Inferior parietal cortex (tissue), 1 donor: ENCODE measurements around the gene C10orf95.
"Not testable (repeated sequence)": the region's sequence is repeated elsewhere in the genome, so short reads cannot be mapped to it uniquely, and the experiment has no call there.

Experiments used
- DNase-seq: peaks from one replicate; pipeline ENCODE4 v3.0.0-alpha.2; 2016; ENCODE audit errors: extremely low spot score

C10orf95 gene

GRCh38 chr10:102465466-102465865 lies 14.1 kb upstream of the C10orf95 start:
- DNase-seq: no peak

GRCh38 chr10:102463983-102464382 lies 12.6 kb upstream of the C10orf95 start:
- DNase-seq: no peak

DNA sequence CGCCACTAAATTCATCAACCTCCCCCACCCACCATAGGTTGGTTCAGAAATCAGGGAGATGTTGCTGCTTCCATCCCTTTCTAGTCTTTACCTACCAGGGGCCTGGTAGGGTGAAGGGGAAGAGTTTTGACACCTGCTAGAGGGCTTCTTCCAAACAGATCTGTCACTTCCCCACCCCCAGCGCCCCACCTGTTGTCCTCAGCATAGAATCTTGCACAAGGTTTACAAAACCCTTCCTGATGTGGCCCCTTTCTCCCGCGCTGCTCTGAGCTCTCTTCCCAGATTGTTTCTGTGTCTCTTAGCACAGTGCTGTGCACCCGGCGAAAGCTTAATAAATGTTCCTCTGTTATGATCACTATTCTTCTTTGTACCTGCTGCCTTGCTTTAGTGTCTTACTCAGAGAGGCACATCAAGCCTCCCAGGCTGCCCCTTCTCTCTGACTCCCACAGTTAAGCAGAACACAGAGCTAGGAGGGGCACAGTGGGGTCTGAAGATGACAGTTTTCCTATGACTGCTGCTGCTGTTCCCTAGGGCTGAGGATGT lies 11.2 kb upstream of the C10orf95 start:
- no peak for DNase-seq

DNA sequence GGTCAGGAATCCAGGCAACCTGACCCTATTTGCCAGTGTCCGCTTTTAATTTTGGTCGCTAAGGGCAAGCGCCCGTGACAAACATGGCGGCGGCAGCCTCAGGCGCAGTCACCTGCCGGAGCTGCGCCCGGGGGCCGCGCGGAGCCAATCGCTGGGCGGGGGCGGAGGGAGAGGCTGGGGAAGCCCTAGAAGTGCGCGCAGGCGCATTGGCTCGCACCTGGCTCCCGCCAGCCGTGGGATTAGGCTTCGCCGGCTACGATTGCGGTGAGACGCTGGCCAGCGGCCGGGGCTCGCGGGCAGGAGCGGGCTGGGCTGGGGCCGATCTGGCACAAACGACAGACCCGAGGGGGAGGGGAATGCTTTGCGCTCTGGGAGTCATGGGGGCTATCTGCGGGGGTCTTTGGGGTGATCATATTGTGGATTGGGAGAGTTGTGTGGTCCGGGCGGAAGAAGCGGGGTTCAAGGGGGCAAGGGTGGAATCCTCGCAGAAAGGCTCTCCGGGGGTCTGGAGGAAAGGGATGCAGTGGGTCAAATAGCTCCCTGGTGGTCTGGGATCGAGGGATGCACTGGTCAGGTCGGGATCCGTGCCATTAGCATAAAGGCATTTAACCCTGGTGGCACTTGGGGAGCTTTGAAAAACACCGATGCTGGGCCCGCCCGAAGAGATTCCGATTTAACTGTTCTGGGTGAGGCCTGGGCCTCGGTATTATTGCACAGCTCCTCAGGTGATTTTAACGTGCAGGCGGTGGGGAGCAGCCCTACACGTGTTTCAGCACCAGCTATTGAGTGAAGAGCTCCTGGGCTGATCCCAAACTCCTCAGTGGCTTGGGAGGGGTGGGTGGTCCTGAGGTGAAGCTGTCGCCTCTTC lies 10.1 kb upstream of the C10orf95 start:
- peak; percentile 86 for DNase-seq

DNA sequence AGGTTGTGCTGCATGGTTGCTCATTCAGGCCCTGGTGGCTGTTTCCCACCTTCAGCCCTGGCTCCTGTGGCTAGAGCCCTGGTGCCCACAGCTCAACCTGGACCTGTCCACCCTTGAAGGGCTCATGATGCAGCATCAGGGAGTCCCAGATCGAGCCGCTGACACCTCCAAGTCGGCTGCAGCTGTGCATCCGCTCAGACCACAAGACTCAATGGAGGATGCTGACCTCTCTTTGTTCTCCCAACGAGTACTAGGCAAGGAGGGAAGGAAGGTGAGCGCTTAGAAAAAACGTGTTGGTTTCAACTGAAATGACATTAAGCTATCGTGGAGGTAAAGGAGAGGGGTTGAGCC lies 9.5 kb upstream of the C10orf95 start:
- no peak for DNase-seq

DNA sequence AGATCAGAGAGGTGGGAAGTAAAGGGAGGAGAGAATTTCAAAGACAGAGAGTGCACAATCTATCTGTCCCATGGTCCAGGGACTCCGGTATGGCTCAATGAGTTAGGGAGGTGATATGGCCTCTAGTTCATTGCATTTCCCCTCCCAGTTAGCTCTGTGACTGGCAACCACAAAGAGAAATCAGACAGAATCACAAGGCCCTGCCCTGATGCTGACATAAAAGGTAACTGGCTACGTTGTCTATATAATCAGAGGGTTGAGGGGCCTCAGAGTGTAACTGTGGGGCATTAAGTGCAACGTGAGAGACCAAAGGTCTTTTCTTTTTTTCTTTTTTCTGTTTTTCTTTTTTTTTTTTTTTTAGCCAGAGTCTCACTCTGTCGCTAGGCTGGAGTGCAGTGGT lies 7.3 kb upstream of the C10orf95 start:
- no peak for DNase-seq

DNA sequence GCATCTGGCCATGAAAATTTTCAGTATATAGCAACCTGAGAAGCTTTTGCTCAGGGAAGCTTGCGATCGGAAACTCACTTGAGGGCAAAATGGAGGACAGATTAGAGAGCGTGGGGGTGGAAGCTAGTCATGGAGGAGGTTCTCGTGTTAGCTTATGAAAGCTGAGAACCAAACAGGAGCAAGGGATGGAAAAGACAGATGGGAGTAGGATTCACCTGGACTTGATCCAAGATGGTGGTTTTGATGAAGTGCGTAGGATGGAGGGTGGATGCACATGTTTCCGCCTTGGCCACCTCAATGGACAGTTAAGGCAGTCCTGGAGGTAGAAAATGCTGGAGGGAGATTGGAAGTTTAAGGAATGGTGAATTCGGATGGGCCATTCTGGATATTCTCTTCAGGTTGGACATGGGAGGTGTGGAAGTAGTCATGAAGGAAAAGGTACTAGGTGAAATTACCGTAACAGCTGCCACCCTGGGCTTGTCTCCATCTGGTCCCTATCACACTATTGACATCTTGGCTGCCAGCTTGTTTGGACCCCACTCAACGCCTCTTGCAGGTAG lies 6.3 kb upstream of the C10orf95 start:
- DNase-seq: no peak

- no peak for DNase-seq
Measured at GRCh38 chr10:102455893-102456471, 4.6 kb upstream of the C10orf95 start.

DNA sequence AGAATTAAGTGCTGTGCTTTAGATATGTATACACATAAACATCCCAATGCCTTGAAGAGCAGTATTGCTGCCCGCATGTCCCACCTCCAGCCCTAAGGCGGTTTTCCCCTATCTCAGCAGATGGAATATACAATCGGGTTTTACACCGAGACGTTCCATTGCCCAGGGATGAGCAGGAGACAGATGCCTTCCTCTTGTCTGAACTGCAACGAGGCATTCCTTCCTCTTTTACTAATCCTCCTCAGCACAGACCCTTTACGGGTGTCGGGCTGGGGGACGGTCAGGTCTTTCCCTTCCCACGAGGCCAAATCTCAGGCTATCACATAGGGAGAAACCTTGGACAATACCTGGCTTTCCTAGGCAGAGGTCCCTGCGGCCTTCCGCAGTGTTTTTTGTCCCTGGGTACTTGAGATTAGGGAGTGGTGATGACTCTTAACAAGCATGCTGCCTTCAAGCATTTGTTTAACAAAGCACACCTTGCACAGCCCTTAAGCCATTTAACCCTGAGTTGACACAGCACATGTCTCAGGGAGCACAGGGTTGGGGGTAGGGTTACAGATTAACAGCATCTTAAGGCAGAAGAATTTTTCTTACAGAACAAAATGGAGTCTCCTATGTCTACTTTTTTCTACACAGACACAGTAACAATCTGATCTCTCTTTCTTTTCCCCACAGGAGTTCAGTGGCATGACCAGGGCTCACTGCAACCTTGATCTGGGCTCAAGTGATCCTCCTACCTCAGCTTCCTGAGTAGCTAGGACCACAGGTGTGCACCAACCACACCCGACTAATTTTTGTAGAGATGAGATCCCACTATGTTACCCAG lies 3.5 kb upstream of the C10orf95 start:
- DNase-seq: not testable (repeated sequence)

- DNase-seq: no peak
Measured at GRCh38 chr10:102453502-102453901, 2.2 kb upstream of the C10orf95 start.

DNA sequence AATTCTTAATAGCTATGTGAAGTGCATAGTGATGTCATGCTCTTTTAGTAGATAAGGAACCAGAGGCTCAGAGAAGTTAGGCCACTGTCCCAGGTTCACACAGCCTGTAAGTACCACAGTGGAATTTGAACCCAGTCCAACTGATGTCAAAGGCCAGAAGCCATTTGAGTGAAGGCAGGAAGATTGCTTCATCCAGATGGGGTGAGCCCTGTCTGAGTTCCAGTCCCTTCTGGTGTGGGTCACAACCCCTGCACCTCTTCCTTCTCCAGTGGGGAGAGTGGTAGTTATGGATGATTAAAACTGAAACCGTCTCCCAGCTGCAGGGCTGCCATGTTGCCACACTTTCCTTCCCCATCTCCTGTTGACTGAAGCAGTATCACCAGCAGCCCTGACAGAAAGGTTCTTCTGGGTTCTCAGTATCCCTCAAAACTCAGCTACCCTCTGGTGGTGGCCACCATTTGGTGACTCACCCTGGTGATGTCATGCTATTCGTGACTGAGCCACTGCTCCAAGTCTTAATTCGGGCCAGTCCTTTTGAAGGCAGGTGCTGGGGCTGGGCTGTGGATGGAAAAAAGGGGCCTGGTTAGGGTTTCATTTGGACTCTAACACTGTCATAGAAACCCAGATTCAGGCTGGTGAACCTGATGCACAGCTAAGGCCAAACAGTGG lies 1.5 kb upstream of the C10orf95 start:
- DNase-seq: no peak

GRCh38 chr10:102450374-102451104 lies 804 bp downstream of the C10orf95 start:
- DNase-seq: peak; percentile 68

GRCh38 chr10:102450124-102450373 lies 1.3 kb downstream of the C10orf95 start:
- DNase-seq: no peak

- peak; percentile 27 for DNase-seq
Measured at GRCh38 chr10:102449321-102450123, 1.8 kb downstream of the C10orf95 start.

DNA sequence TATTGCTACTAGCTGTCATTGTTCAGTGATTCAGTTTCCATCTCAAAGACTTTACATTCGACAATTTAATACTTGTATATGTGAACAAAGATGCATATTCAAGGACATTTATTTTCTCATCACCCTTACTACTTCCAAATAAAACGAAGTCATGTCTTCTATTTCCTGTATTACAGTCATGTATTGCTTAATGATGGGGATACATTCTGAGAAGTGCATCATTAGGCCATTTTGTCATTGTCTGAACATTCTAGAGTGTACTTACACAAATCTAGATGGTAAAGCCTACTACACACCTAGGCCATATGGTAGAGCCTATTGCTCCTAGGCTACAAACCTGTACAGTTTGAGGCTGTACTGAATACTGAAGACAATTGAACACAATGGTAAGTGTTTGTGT lies 6.5 kb downstream of the C10orf95 start:
- DNase-seq: no peak

- no peak for DNase-seq
Measured at GRCh38 chr10:102438374-102438773, 13.0 kb downstream of the C10orf95 start.

GRCh38 chr10:102437515-102437914 lies 13.8 kb downstream of the C10orf95 start:
- no peak for DNase-seq

DNA sequence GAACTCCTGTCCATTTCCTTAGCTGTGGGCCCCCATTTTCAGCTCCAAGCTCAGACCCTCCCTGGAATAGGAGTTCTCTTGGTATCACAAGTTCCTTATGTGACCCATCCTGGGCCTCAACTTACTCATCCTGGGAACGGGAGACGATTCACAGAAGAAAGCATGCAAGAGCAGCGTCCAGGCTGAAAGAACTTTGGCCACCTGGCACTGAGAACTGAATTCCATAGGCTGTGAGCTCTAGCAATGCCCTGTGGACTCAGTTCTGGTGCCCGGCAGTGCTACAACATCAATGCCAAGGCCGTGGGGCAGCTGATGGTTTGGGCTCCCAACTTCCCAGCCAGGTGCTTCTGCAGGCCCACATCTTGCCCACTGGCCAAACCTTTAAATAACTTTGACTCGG lies 15.0 kb downstream of the C10orf95 start:
- DNase-seq: no peak

DNA sequence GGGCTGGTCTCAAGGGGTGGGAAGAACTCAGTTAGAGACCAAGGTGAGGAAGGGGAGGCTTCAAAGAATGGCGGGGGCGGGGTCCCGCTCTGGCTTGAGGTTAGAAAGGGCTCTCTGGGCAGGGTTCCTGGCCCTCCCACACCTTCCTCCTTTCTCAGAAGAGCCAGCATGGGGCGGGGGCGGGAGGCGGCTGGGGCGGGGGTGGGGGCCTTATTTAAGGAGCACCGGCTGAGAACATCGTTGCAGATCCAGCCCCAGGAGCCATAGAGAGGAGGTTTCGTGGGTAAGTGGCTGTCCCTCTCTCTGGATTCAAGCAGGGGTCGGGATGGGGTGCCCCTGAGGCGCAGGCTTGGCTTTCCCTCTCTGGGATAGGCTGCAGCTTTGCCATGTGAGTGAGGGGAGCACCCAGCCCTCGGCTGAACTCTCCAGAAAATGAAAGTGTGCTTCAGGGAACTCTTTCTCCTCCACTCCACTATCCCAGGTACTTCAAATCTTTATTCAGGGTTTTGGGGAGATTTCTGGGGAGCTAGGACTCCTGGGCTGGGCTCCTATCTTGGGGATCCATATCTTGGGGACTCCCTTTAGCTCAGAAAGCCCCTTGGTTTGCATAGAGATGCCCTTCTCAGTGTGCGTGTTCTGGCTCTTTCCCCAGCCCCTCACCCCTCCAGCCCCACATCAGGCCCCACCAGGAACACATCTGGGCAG lies 15.7 kb downstream of the C10orf95 start:
- no peak for DNase-seq

DNA sequence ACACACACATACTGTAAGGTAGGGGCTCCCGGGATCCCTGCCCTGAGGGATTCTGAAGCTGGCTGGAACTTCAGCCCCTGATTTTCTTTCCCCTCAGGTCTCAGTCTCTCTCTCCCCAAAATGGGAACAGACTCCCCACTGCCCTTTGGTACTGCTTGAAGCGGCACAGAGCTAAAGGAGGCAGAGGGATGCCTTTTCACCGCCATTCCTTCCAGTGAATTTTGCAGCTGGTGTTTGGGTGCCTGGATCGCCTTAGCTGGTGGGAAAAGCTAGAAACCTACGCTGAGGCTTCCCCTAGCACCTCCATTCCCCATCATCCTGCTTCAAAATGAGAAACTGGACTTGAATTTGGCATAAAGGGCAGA lies 16.2 kb downstream of the C10orf95 start:
- DNase-seq: no peak
